GM12801 (cell line): Measurements from ENCODE around the gene PDIA6.

Experiments used
- CTCF ChIP-seq: IDR thresholded peaks from one replicate; pipeline ENCODE4 v1.5.1; 2011; ENCODE audit warnings: control low read depth; ENCODE audit not compliant: insufficient read length; ENCODE audit errors: extremely low read depth

The PDIA6 gene

GRCh38 chr2:10761591-10761990 is 51.0 kb downstream of the PDIA6 start:
- TF ChIP-seq CTCF, result no peak

GRCh38 chr2:10760794-10761504 is 51.6 kb downstream of the PDIA6 start:
- no peak for TF ChIP-seq CTCF

- TF ChIP-seq CTCF, result no peak
Measured at GRCh38 chr2:10759151-10759714, 53.4 kb downstream of the PDIA6 start.

GRCh38 chr2:10757814-10758286 is 54.7 kb downstream of the PDIA6 start:
- no peak for TF ChIP-seq CTCF

- no peak for TF ChIP-seq CTCF
Measured at GRCh38 chr2:10755621-10756020, 57.0 kb downstream of the PDIA6 start.

GRCh38 chr2:10753876-10754275 is 58.7 kb downstream of the PDIA6 start:
- no peak for TF ChIP-seq CTCF

GRCh38 chr2:10753156-10753555 is 59.4 kb downstream of the PDIA6 start:
- TF ChIP-seq CTCF, result no peak
